Mucosa of descending colon (tissue), 3 donors: ENCODE data around the gene METTL9. TPM values are rescaled to one million over a fixed set of nuclear protein-coding genes. Genes with fewer than 3 reads are reported as not detected.
"Not testable (repeated sequence)": the region's sequence is repeated elsewhere in the genome, so short reads cannot be mapped to it uniquely, and the experiment has no call there.

Experiments
- ATAC-seq: fragments of 200-7000 bp; cut with Tn5 transposase; one replicate; pipeline ENCODE4 v1.9.1; 2020; ENCODE audit warnings: mild to moderate bottlenecking, moderate library complexity
- DNase-seq, 3 donors: peaks; one replicate each; pipeline ENCODE4 v3.0.0-alpha.2; 2020
- H3K36me3 ChIP-seq: fragments of 200-600 bp; one replicate; pipeline ENCODE4 v1.8.0; 2021; ENCODE audit warnings: low read depth, mild to moderate bottlenecking
- H3K4me1 ChIP-seq: fragments of 200-600 bp; one replicate; pipeline ENCODE4 v1.8.0; 2021; ENCODE audit warnings: low read depth, mild to moderate bottlenecking
- H3K4me3 ChIP-seq: fragments of 200-600 bp; one replicate; pipeline ENCODE4 v1.8.0; 2021; ENCODE audit warnings: mild to moderate bottlenecking
- H3K9me3 ChIP-seq: fragments of 200-600 bp; one replicate; pipeline ENCODE4 v1.8.0; 2021; ENCODE audit warnings: mild to moderate bottlenecking
- intact Hi-C, 2 donors: fragments of 100-400 bp; cut with DNase I in 1 of 2; cut with micrococcal nuclease in 1 of 2; formaldehyde crosslinking; loops; one replicate each; pipeline versions ENCODE4 v1.11.0 to v1.11.1; 2022; cut with DNase I, micrococcal nuclease
- total RNA-seq, 3 donors: library from RNA; stranded (reverse); fragmentation: NEBNext Ultra II Directional in 2 of 3; extraction: Animal tissue kit (Norgen Biotek cat#: 25700) in 2 of 3; gene quantifications; one replicate each; pipeline versions ENCODE4 v1.2.1 to v1.2.4, GENCODE V29; 2021 to 2023
- TF ChIP-seq, protein P1 (sequence below): fragments of 200-600 bp; IDR thresholded peaks from one replicate; pipeline ENCODE4 v1.8.0; 2022; ENCODE audit warnings: antibody characterized with exemption, mild to moderate bottlenecking
- donor health status: DM: no; HTN: no; CAD: no; lungs with moderate emphysema.
- donor health status: DM: no; HTN: no; CAD: no.
- donor health status: DM: no; HTN: yes; CAD: no.

Gene METTL9
- total RNA-seq, 3 donors from 2014 or later = 60.8 to 76.5 (median 62.8) TPM

DNA sequence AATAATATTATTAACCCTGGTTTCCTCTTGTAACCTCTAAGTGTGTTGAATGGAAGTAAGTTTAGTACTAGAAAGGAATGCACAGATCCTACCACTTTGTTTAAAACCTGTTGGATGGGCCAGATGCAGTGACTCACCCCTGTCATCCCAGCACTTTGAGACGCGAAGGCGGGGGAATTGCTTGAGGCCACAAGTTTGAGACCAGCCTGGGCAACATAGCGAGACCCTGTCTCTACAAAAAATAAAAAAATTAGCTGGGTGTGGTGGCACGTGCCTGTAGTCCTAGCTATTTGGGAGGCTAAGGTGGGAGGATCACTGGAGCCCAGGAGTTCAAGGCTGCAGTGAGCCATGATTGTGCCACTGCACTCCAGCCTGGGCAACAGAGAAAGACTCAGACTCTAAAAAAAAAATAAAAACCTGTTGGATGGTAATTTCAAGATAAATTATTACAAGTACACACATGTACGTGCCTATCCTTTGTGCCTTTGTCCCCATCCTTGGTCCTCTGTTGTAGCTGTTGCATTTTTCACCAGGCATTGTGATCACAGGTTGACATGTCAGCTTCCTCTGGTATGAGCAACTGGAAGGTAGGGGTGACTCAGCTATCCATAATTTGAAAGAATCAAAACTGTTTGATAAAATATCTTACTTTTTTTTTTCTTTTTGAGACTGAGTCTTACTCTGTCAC lies 30.7 kb upstream of the METTL9 start:
- no peaks in the 10 kb centered on the region for H3K36me3 ChIP-seq
- DNase-seq (no peak), ATAC-seq (no peak)
- no peak overlapping the region for H3K4me3 ChIP-seq
- H3K4me1 ChIP-seq = no peaks in the 10 kb centered on the region
- intact Hi-C loops = no loop called here
- no peaks in the 10 kb centered on the region for H3K9me3 ChIP-seq
- TF ChIP-seq, protein P1, sequence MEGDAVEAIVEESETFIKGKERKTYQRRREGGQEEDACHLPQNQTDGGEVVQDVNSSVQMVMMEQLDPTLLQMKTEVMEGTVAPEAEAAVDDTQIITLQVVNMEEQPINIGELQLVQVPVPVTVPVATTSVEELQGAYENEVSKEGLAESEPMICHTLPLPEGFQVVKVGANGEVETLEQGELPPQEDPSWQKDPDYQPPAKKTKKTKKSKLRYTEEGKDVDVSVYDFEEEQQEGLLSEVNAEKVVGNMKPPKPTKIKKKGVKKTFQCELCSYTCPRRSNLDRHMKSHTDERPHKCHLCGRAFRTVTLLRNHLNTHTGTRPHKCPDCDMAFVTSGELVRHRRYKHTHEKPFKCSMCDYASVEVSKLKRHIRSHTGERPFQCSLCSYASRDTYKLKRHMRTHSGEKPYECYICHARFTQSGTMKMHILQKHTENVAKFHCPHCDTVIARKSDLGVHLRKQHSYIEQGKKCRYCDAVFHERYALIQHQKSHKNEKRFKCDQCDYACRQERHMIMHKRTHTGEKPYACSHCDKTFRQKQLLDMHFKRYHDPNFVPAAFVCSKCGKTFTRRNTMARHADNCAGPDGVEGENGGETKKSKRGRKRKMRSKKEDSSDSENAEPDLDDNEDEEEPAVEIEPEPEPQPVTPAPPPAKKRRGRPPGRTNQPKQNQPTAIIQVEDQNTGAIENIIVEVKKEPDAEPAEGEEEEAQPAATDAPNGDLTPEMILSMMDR = no peak

DNA sequence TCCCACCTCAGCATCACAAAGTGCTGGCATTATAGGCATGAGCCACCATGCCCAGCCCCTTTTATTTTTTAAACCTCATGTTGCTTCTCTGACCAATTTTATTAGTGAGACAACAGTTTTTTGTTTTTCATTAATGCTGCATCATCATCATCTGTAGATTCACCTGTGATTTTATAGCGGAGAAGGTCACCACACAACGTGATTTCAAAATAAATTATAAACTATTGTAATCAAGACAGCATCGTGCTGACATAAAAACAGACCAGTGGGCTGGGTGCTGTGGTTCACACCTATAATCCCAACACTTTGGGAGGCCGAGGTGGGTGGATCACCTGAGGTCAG lies 28.7 kb upstream of the METTL9 start:
- TF ChIP-seq, protein P1 = no peak
- intact Hi-C loops = no loop called here
- no peaks in the 10 kb centered on the region for H3K9me3 ChIP-seq
- H3K4me1 ChIP-seq = no peaks in the 10 kb centered on the region
- no peak overlapping the region for H3K4me3 ChIP-seq
- no peaks in the 10 kb centered on the region for H3K36me3 ChIP-seq
- ATAC-seq (no peak), DNase-seq (no peak)

DNA sequence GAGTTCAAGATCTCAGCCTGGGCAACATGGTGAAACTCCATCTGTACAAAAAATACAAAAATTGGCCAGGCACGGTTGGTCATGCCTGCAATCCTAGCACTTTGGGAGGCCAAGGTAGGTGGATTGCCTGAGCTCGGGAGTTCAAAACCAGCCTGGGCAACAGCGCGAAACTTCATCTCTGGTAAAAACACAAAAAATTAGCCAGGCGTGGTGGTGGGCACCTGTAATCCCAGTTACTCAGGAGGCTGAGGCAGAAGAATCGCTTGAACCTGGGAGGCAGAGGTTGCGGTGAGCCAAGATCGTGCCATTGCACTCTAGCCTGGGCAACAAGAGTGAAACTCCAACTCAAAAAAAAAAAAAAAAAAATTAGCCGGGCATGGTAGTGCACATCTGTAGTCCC lies 25.9 kb upstream of the METTL9 start:
- ATAC-seq, H3K36me3 ChIP-seq, intact Hi-C loops, H3K9me3 ChIP-seq, DNase-seq, H3K4me3 ChIP-seq, H3K4me1 ChIP-seq: not testable (repeated sequence)

DNA sequence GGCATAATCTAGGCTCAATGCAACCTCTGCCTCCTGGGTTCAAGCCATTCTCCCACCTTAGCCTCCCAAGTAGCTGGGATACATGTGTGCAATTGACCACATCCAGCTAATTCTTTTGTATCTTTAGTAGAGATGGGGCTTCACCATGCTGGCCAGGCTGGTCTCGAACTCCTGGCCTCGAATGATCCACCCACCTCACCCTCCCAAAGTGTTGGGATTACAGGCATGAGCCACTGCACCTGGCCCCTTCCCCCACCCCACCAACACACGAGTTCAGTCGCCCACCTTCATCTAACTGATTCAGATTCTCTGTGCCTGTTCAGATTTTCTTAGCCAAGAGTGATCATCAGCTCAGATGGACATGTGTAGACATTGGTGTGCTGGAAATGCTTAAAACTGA lies 25.0 kb upstream of the METTL9 start:
- Histone ChIP-seq H3K4me1 (no peaks in the 10 kb centered on the region), H3K36me3 (no peaks in the 10 kb centered on the region), H3K9me3 (no peaks in the 10 kb centered on the region), H3K4me3 (no peak overlapping the region)
- intact Hi-C loops = no loop called here
- ATAC-seq (no peak), DNase-seq (no peak)
- TF ChIP-seq, protein P1 = no peak

DNA sequence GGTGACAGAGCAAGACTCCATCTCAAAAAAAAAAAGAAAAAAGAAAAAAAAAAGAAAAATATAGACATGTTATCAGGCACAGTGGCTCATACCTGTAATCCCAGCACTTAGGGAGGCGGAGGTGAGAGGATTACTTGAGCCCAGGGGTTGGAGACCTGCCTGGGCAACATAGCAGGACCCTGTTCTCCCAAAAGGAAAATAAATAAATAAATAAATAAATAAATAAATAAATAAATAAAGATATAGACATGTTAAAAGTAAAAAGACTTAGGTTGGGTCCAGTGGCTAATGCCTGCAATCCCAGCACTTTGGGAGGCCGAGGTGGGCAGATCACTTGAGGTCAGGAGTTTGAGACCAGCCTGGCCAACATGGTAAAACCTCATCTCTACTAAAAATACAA lies 23.1 kb upstream of the METTL9 start:
- intact Hi-C loops = not testable (repeated sequence)

DNA sequence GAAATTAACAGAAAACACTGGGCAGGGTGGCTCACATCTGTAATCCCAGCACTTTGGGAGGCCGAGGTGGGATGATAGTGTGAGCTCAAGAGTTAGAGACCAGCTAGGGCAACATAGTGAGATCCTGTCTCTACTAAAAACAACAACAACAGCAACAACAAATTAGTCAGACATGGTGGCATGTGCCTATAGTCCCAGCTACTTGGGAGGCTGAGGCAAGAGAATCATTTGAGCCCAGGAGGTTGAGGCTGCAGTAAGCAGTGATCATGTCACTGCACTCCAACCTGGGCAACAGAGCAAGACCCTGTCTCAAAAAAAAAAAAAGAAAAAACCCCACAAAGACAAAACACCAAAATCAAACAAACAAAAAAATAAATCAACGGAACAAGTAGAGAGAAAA lies 21.9 kb upstream of the METTL9 start:
- DNase-seq, intact Hi-C loops: not testable (repeated sequence)

More for the DNA sequence above, 23.1 kb upstream of the METTL9 start:
- H3K9me3 ChIP-seq, ATAC-seq, DNase-seq, H3K4me1 ChIP-seq, H3K36me3 ChIP-seq, H3K4me3 ChIP-seq: not testable (repeated sequence)

DNA sequence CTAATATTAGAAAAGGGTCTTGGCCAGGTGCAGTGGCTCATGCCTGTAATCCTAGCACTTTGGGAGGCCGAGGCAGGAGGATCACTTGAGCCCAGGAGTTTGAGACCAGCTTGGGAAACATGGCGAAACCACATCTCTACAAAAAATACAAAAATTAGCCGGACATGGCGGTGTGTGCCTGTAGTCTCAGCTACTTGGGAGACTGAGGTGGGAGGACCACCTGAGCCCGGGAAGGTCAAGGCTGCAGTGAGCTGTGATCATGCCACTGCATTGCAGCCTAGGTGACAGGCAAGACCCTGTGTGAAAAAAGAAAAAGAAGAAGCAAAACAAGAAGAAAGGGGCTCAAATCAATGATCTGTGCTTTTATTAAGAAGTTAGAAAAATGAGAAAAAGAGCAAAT lies 21.1 kb upstream of the METTL9 start:
- H3K36me3 ChIP-seq, H3K9me3 ChIP-seq, ATAC-seq, intact Hi-C loops, H3K4me3 ChIP-seq, DNase-seq, H3K4me1 ChIP-seq: not testable (repeated sequence)

More for the DNA sequence above, 21.9 kb upstream of the METTL9 start:
- H3K9me3 ChIP-seq, H3K4me3 ChIP-seq, ATAC-seq, H3K36me3 ChIP-seq, H3K4me1 ChIP-seq: not testable (repeated sequence)

DNA sequence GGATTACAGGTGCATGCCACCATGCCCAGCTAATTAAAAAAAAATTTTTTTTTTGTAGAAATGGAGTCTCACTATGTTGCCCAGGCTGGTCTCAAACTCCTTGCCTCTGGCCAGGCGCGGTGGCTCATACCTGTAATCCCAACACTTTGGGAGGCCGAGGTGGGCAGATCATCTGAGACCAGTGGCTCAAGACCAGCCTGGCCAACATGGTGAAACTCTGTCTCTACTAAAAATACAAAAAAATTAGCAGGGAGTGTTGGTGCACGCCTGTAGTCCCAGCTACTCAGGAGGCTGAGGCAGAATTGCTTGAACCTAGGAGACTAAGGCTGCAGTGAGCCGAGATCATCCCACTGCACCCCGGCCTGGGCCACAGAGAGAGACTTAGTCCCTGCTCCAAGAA lies 19.2 kb upstream of the METTL9 start:
- intact Hi-C loops, H3K9me3 ChIP-seq, ATAC-seq, H3K4me1 ChIP-seq, H3K4me3 ChIP-seq, DNase-seq, H3K36me3 ChIP-seq: not testable (repeated sequence)
